ENCODE measurements around the gene PTPRD. TPM values are rescaled to one million over a fixed set of nuclear protein-coding genes. Genes with fewer than 3 reads are reported as not detected.

PTPRD gene
- total RNA-seq, 1 donor from 2014 or later: 139 TPM

DNA sequence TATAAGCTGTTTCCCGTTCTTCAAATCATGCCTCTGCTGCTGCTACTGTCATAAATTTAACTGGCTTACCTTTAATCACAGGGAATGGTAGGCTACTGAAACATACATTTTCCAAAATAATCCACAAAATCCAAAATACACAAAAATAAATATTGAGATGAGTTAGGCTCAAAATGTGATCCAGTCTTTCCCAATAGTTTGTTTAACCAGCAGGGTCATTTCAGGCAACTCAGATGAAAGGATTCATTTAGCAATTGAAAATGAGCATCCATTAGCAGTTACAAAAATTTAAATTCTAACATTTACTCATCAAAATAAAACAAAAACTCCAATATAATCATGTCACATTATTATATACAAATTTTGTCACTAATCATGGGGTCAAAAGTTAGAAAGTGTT lies 1797.6 kb downstream of the PTPRD start:
- TF ChIP-seq, protein P1, sequence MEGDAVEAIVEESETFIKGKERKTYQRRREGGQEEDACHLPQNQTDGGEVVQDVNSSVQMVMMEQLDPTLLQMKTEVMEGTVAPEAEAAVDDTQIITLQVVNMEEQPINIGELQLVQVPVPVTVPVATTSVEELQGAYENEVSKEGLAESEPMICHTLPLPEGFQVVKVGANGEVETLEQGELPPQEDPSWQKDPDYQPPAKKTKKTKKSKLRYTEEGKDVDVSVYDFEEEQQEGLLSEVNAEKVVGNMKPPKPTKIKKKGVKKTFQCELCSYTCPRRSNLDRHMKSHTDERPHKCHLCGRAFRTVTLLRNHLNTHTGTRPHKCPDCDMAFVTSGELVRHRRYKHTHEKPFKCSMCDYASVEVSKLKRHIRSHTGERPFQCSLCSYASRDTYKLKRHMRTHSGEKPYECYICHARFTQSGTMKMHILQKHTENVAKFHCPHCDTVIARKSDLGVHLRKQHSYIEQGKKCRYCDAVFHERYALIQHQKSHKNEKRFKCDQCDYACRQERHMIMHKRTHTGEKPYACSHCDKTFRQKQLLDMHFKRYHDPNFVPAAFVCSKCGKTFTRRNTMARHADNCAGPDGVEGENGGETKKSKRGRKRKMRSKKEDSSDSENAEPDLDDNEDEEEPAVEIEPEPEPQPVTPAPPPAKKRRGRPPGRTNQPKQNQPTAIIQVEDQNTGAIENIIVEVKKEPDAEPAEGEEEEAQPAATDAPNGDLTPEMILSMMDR (conservative IDR thresholded peaks at IDR 0.05): no peak
- peaks cover 43% of the 10 kb centered on the region for H3K4me1 Mint-ChIP-seq
- peak overlapping the region; percentile 61 for H3K27ac Mint-ChIP-seq (ENCODE audit: unreplicated experiment)
- no peaks in the 10 kb centered on the region for H3K9me3 Mint-ChIP-seq
- H3K27me3 Mint-ChIP-seq (ENCODE audit: low read depth): no peaks in the 10 kb centered on the region
- H3K4me3 Mint-ChIP-seq: no peak overlapping the region
- DNase-seq (ENCODE audit: low read depth, low spot score): no peak
- peaks cover 10% of the 10 kb centered on the region for H3K36me3 Mint-ChIP-seq (ENCODE audit: low read depth)

DNA sequence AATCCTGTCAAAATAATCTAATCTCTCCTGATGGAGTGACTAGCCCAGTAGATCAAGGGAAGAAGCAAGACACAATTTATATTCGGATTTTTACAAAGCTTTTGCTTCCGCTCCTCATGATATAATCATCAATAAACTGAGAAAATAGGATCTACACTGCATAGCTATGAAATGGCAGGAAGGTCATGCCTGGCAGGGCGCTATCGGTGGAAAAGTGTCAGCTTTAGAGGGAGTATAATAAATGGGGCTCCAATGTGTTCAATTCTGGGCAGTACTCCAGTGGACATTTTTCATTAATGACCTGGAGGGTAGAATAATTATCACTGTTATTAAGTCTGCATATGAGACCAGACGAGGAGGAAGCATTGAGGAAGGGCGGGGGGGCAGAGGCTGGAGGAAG lies 1799.9 kb downstream of the PTPRD start:
- DNase-seq (ENCODE audit: low read depth, low spot score): no peak
- H3K9me3 Mint-ChIP-seq: no peaks in the 10 kb centered on the region
- peaks cover 43% of the 10 kb centered on the region for H3K4me1 Mint-ChIP-seq
- H3K36me3 Mint-ChIP-seq (ENCODE audit: low read depth): peaks cover 10% of the 10 kb centered on the region
- H3K27ac Mint-ChIP-seq (ENCODE audit: unreplicated experiment): no peak overlapping the region
- TF ChIP-seq, protein P1 (conservative IDR thresholded peaks at IDR 0.05): no peak
- no peak overlapping the region for H3K4me3 Mint-ChIP-seq
- no peaks in the 10 kb centered on the region for H3K27me3 Mint-ChIP-seq (ENCODE audit: low read depth)

DNA sequence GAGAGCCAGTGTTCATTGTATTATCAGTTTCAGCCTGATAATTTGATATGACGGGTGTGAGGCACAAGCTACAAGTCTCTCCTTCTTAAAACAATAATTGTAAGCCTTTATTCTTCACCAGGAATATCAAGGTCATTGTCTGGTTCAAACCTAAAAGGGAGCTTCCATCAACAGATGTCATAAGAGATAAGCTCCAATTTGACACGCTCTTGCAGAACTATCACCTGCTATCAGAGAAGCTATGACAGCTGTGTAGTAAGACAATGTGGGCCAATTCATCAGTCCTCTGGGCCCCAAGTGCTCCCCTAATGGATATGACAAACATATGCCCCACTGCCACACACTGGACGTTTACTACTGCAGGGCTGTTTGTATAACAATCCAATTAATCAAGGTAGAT lies 1803.1 kb downstream of the PTPRD start:
- H3K27ac Mint-ChIP-seq (ENCODE audit: unreplicated experiment): no peak overlapping the region
- H3K27me3 Mint-ChIP-seq (ENCODE audit: low read depth): no peaks in the 10 kb centered on the region
- H3K4me1 Mint-ChIP-seq: peaks cover 22% of the 10 kb centered on the region
- H3K9me3 Mint-ChIP-seq: no peaks in the 10 kb centered on the region
- peaks cover 10% of the 10 kb centered on the region for H3K36me3 Mint-ChIP-seq (ENCODE audit: low read depth)
- TF ChIP-seq, protein P1 (conservative IDR thresholded peaks at IDR 0.05): no peak
- H3K4me3 Mint-ChIP-seq: no peak overlapping the region
- no peak for DNase-seq (ENCODE audit: low read depth, low spot score)

DNA sequence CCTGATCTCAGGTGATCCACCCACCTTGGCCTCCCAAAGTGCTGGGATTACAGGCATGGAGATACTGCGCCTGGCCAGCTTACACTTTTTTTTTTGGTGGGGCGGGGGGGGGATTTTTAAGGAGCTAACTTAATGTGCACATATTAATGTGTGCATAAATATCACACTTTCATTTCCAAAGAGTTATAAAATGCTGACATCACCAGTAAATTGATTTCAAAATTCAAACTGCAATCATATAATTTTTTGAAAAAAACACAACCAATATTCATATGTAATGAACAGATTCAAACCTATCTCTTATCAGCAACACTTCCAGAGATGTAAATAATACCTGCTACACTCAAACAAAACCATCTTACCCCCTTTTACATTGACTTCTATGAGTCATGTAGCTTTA lies 1806.7 kb downstream of the PTPRD start:
- Mint-ChIP-seq H3K27me3 (ENCODE audit: low read depth) (no peaks in the 10 kb centered on the region), H3K9me3 (no peaks in the 10 kb centered on the region), H3K4me1 (peaks cover 21% of the 10 kb centered on the region), H3K27ac (ENCODE audit: unreplicated experiment) (no peak overlapping the region), H3K4me3 (no peak overlapping the region), H3K36me3 (ENCODE audit: low read depth) (peaks cover 7% of the 10 kb centered on the region)
- DNase-seq (ENCODE audit: low read depth, low spot score): no peak
- TF ChIP-seq, protein P1 (conservative IDR thresholded peaks at IDR 0.05): no peak

DNA sequence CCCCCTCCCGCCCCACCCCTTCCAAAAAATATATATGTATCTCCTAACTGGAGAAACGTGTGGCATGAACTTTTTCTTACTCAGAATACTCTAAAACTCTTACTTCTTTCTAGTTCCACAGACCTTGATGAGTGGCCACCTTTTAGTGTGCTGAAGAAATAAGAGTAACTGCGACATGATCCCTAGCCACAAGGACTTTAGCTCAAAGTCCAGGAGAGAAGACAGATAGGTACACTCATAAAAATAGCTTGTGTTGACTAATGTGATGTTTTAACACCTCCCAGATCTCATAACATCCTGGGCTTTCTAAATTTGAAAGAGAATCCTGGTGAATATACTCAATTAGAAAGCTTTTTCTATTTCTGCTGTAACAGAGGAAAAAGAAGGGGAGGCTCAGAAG lies 1808.2 kb downstream of the PTPRD start:
- no peaks in the 10 kb centered on the region for H3K27me3 Mint-ChIP-seq (ENCODE audit: low read depth)
- H3K9me3 Mint-ChIP-seq: no peaks in the 10 kb centered on the region
- no peak overlapping the region for H3K27ac Mint-ChIP-seq (ENCODE audit: unreplicated experiment)
- H3K4me1 Mint-ChIP-seq: peaks cover 33% of the 10 kb centered on the region
- no peak for DNase-seq (ENCODE audit: low read depth, low spot score)
- no peaks in the 10 kb centered on the region for H3K36me3 Mint-ChIP-seq (ENCODE audit: low read depth)
- no peak overlapping the region for H3K4me3 Mint-ChIP-seq
- TF ChIP-seq, protein P1 (conservative IDR thresholded peaks at IDR 0.05): no peak

DNA sequence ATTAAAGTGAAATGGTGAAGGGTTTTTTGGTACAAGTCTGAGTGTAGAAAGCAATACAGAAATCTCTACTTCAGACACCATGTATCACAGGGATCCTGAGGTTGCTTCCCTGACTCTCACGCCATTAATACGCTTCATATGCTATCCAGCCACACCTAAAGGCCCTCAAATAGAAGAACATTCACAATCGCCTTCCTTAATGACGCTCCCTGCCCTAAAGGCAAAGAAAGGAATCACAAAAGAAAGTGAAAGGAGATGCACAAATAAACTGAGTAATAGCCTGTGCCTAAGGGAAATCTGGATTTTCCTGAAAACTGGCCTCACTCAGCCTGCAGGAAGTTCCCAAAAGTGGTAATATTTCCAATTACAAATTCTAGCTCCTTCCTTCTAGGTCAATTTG lies 1810.6 kb downstream of the PTPRD start:
- TF ChIP-seq, protein P1 (conservative IDR thresholded peaks at IDR 0.05): no peak
- Mint-ChIP-seq H3K4me1 (peaks cover 32% of the 10 kb centered on the region), H3K36me3 (ENCODE audit: low read depth) (no peaks in the 10 kb centered on the region), H3K27ac (ENCODE audit: unreplicated experiment) (no peak overlapping the region), H3K4me3 (no peak overlapping the region), H3K27me3 (ENCODE audit: low read depth) (no peaks in the 10 kb centered on the region), H3K9me3 (no peaks in the 10 kb centered on the region)
- no peak for DNase-seq (ENCODE audit: low read depth, low spot score)

All from neural crest cell (in vitro differentiated cells).